Kidney tubule cell (primary cell): ENCODE results near the gene TTYH3.

Experiments used
- DNase-seq: peaks from one replicate; pipeline ENCODE4 v3.0.0-alpha.2; 2018; ENCODE audit warnings: low spot score

The TTYH3 gene

DNA sequence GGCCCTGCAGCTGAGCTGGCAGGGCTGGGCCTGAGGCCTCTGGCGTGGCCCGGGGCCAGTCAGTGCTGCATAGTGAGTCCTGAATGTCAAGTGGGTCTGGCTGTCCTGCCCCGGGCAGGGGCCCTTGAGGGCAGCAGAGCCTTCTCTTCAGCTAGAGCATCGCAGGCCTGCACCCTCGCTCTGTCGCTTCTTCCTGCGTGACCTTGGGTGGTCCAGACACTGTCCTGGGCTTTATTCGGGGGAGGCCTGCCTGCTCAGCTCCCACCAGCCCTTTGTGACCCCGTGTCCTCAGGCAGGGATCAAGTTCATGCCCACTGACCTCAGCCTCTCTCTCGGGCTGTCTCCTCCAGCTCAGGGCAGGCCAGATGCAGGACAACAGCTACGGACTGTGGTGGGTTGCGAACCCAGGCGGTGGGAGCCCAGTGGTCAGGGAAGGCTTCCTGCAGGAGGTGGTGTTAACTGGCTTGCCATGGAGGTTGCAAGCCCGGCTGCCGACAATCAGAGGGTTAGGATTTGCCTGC is 3.4 kb downstream of the TTYH3 start:
- DNase-seq: no peak

DNA sequence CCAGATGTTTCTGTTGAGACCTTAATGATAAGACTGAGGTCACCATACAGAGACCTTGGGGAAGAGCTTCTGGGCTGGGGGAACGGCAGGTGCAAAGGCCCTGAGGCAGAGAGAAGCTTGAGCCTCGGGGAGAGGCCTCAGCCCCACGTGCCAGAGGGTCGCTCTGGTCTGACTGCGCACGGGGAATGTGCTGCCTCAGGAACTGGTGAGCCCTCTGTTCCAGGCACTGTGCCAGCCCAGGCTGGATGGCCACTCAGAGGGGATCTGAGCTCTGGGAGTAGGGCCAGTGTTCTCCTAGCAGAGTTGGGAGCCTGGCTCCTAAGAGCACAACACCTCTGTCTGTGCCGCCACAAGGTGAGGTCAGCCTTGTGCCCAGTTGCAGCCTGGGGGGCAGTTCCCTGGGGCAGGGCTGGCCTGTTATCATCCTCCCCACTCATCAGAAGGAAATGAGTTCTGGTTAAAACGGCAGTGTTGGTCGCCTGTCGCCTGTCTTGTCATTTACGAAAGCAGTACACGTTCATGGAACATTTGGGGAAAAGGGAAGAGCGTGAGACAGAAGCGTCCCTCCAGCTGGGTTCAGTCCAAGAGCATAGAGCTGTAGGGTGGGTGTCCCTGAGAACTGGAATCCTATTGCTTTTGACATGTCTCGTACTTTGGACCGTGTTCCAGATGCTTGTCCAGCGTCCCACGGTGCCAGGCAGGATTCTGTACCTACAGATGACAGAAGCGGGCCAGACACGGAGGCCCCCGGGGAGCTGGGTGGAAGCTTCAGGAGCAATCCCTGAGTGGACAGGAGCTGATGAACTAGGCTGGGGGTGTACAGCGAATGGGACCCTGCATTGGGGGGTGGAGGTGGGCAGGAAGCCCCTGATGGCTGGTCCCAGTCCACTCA is 4.3 kb downstream of the TTYH3 start:
- peak; percentile 88 for DNase-seq

DNA sequence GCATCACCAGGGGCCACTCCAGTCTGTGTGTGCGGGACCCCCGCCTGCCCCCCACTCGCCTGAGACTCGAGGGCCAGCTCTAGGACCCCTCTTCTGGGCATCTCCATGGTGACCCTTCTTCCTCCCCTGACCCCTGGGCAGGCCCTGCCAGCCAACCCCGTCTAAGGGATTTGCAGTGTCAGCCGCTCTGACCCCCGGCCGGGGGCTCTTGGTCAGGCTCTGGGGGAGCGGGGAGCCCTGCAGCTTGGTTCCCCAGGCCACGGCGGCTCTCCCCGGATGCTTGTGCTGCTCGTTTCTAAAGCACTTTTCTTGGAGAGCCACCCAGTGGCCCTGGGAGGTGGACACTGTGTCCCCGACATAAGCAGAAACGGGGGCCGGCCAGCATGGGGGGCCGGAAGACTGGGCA is 5.3 kb downstream of the TTYH3 start:
- DNase-seq: no peak

DNA sequence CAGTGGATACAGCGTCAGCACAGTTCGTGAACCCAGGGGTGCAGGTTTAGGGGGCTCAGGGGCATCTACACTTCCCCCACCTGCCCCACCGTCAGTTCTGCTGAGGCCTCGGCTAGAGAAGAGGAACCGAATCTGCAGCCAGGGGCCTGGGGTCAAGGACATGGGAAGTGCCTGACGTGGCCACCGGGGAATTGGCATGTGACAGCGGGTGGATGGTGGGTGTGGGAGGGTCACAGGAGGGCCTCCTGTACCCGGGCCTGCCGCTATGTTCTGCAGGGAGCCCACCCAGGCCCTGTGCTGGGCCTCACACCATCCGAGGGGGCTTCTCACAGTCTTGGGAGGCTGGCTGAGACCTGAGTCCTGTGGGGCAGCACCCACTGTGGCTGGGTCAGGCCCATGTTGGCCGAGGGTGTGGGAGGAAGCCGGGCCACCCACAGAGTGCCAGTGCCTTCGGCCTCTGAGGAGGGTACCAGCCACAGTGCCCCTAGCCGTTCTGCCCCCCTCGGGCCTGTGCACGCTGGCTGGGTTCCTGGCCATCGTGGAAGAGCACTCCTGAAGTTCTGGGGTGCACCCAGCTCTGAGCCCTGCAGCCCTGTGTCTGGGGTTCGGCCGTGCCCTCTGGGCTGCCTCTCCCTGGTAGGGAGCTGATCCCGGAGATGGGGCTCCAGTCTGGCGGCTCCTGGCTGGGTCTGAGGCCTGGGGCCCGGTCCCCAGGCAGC is 5.9 kb downstream of the TTYH3 start:
- DNase-seq: no peak

DNA sequence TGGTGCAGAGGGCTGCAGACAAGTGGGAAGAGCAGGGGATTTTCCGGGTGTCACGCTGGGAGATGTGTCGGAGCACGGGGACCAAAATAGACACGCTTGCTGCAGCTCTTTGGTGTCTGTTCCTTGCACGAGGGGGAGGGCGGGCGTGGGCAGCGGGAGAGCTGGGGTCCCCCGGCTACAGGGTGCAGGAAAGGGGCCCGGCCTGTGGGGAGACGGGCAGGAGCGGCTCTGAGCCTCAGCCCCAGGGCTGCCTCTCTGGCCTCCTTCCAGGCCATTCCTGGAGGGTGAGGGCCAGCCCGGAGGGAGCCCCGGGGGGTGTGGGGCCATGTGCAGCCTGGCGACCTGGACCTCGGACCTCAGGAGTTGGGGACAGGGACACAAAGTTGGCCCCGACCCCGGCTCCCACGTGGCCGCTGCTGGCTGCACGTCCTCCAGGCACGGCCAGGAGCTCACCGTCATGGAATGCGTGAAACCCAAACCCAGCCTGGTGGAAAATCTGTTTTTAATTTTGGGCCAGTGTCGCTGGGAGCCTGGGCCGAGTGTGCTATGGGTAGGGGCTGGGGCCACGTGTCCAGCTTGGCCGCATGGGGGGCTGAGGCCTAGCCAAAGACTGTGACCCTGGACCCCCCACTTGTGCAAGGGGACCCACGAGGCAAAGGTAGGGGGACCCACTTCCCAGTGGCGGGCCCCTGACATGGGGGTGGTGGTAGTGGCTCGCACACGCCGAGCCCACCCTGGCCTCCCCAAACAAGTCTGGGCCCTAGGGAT is 6.6 kb downstream of the TTYH3 start:
- DNase-seq: peak; percentile 56

DNA sequence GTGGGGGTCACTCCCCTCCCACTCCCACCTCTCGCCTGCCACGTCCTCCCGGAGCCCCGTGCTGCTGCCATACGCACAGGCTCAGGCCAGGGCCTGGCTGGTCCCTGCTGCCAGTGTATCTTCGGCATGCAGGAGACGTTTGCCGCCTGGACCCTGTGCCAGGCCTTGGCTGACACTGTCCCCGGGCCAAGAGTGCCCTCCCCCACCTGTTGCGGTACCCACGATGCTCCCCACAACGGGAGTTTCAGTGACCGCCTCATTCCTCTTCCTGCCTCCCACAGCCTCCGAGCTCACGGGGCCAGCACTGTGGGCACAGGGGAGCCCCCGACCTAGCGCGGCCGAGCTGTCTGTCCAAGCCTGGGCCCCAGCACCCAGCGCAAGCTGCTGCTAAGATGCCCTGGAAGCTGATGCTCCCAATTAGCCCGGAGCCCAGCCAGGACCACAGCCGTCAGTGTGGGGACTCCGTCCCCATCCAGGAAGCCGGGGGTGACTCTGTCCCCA is 7.4 kb downstream of the TTYH3 start:
- DNase-seq: no peak

DNA sequence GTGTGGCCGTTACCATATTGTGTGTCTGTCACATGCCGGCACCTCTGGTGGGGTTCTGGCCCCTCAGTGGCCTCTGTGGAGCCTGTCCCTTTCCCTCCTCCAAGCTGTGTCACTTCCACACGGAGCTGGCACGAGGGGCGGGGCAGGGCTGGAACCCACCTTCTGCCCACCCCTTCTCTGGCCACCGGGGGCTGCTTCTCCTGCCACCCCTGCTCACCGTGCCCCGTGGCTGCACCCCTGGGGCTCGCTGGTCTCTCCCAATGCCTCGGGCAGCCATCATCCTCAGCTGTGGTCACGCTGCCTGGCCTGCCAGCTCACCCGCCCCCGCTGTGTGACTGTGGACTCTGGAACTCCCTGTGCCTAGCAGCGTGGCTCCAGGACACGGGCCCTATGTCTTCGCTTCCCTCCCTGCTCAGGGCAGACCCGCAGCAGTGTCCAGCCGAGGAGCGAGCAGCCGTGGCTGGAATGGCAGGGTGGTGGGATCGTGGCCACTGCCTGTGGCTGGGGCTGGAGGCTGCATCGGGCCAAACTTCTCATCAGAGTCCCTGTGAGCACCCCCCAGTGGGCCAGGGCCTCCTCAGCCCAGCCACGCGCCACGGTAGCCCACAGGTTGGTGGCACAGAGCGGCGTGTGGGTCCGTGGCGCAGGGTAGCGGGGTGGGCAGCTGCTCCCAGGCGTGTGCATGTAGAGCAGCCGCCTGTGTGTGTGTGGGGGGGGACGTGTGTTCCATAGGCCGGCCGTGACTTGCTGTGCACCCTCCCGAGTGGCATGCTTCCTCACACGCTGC is 8.1 kb downstream of the TTYH3 start:
- no peak for DNase-seq

DNA sequence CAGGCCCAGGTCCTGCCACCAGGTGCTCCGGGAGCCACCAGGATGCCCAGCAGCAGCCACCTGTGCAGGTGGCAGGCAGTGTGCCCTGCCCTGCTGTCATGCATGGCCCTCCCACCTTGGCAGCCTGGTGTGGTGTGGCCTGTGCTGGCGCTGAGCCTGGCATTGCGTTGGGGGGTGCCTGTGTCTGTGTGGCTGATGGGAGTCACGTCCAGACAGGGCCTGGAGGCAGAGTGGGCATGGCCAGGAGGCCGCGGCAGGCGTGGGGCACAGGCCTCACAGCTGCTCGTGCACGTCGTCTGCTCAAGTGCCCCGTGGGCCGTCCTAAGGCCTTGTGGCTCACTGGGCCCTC is 8.7 kb downstream of the TTYH3 start:
- DNase-seq: peak; percentile 62

DNA sequence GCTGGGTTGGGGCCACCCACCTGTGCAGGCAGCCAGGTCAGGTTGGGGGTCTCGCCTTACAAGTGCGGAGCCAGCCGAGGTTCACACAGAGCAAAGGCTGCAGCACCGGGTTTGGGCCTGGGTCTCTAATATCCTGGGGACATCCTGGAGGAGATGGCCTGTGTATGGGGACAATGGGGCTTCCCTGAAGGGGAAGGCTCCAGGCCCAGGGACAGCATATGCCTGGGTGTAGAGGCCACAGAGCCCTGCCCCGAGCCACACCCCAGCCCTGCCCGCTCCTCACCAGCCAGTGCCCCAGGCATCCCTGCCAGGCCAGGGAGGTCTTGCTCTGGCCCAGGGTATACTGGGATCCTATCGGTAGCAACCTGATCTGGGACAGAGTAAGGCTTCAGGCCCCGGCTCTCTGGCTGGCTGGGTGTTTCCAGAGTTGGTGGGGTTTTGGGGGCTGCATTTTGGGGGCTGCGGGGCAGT is 9.1 kb downstream of the TTYH3 start:
- peak; percentile 38 for DNase-seq

DNA sequence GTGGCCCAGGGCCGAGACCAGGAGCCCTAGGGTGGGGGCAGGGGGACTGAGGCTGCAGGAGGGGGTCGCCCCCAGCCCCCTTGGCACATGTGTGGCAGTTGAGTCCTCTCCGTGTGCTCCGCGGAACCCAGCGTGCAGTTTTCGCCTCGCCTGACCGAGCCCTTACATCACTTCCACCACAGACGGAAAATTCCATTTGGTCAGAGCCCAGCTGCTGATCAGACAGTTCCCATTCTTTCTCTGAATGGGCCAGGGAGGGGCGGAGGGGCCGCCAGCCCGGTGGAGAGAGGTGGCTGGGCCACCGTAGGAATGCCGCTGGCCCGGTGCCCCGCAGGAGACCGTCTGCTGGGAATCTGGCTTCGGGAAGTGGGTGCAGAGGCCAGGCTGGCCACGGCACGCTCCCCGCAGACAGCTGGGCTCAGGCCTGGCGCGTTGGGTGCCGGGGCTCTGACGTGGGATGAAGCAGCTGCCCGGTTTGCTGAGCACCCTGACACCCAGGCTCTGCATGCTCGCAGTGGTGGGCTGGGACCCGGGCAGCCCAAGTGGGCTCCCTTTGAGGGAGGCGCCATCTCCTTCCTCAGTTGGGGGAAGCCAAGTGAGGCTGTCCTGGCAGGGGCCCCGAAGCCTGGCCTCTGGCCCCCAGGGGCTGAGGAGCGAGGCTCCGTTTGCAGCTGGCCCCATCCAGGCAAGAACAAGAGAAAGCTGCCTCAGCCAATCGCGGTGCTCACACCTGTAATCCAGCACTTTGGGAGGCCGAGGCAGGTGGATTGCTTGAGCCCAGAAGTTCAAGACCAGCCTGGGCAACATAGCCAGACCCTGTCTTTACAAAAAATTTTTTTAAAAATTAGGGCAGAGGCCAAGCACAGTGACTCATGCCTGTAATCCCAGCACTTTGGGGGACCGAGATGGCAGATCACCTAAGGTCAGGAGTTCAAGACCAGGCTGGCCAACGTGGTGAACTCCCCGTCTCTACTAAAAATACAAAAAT is 9.9 kb downstream of the TTYH3 start:
- DNase-seq: peak; percentile 97

DNA sequence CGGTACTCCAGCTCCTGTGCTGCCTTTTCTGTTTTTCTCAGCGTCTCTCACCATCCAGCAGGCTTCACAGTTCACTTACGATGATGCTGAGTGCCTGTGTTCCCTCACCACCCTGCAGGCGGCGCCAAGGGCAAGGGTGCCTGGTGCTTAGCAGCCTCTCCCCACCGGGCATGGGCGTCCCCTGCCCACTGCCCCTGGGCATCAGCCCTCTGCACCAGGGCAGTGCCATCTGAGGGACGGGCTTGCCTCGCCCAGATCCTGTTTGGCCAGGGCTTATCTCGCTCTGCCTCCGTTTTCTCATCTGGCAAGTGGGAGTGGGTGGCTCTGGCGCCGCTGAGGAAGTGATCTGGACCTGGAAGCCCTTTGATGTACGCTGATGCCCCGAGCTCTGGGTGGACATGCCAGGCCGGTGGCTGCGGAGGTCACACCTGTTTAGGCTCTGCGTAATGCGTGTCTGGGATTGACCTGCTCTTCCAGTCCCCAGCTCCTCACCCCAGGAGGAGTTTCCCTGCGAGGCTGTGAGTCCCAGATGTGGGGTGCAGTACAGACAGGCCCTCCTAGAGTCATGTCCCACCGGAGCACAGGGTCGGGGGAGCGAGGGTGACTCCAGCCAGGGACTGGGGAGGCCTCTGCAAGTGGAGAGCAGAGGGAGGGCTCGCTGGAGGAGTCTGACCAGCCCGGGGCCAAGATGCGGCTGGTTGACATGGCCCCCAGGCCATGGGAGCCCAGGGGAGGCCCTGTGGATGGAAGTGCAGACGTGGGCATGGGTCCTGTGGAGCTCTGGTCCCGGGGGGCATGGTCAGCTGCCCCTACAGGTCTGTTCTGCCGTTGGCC is 11.8 kb downstream of the TTYH3 start:
- DNase-seq: no peak

DNA sequence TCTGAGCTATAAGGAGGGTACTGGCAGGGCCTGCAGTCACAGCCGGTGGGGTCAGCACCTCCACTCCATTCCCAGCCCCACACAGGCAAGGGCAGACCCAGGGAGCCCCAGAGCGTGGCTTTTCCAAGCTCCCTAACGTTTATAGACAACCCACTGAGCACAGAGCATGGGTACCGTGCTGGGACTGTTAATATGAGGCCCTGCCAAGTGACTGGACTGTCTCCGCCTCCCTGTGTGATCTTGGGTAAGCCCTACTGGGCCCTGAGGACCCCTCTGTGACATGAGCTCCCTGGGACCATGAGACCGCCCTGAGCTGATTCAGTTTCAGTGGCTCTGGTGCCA is 12.4 kb downstream of the TTYH3 start:
- DNase-seq: no peak

DNA sequence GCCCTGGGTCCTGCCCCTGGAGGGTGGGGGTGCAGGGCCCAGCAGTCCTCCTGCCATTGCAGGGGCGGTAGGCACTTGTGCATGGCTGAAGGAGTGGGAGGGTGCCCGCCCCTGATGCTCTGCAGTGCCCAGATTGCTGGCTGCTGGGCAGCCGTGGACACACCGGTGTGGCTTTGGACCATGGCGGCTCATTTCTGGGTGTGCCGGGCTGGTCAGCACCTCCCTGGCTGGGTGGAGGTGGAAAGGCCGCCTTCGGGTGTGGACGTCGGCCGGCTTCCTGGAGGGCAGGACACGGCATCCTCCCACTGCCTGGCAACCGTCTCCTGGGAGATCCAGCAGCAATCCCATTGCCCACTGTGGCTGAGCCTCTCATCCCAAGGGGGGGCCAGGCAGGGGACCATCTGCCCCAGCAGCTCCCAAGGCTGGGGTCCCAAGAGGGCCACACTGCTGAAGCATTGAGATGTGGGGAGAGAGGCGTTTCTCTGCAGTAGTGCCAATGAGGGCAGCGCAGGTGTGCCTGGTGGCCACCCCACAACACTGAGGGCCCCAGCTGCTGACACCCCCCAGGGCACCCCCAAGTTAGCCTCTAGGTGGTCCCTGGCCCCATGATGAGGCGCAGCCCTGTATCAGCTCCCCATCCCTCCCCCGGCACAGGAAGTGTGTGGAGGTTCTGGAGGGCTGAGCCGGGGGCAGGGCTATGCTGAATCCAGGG is 12.9 kb downstream of the TTYH3 start:
- no peak for DNase-seq

DNA sequence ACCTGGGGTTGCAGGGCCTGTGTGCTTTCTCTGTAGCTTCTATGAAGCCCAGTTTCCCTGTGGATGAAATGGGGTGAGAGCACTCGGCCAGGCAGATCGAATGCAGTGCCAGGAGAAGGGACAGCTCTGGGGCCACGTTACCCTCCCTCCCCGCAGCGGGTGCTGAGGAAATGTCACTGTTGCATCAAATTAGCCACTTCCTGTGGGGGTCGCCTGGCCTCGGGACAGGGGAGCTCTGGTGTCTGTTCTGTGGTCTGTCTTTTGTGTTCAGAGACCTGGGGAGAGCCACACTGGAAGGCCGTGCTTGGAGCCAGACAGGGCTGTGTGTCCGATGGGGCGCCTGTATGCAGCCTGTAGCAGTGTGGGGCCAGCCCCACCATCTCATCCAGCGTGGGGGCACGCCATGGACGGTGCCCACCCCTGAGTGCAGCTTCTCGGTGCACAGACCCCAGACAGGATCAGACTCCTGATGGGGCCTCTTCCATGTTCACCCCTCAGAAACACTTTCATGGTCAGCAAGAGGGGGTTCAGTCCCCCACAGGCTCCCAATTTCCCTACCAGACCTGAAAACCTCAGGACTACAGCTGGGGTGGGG is 13.6 kb downstream of the TTYH3 start:
- DNase-seq: no peak

DNA sequence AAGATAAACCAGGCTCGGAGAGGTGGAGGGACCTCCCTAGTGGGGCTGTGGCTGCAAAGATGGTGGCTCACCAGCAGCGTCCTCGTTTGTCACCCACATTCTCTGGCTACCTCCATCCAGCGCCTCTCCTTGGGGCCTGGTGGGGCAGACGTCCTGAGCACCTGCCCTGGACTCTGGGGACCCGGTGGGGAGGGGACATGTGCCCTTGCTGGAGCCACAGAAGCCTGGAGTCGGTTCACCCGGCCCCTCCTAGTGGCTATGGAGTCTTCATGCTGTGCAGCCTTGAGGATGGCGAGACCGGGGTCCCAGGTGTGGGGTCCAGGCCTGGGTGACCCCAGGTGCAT is 14.5 kb downstream of the TTYH3 start:
- DNase-seq: no peak

DNA sequence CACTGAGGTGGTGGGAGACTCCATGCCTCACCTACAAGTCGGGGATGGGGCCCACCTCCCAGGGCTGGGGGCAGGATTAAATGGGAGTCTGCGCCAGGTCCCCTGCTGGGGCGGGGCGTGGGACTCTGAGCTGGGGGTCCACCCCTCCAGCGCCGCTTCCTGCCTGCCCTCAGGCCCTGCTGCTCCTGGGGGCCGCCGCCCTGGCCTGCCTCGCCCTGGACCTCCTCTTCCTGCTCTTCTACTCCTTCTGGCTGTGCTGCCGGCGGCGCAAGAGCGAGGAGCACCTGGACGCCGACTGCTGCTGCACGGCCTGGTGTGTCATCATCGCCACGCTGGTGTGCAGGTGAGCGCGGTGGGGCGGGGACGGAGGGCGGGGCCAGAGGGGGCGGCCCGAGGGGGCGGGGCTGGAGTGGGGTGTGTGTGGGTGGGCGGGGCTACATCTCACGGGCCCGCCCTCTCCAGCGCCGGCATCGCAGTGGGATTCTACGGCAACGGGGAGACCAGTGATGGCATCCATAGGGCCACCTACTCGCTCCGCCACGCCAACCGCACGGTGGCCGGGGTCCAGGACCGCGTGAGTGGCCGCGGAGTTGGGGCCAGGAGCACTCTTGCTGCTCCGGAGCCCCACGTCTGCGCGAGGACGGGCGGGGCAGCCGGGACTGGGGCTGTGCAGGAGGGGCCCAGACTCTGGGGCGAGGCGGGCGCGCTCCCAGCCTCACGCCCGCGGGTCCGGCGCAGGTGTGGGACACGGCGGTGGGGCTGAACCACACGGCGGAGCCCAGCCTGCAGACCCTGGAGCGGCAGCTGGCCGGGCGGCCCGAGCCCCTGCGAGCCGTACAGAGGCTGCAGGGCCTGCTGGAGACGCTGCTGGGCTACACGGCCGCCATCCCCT is 15.1 kb downstream of the TTYH3 start:
- no peak for DNase-seq

DNA sequence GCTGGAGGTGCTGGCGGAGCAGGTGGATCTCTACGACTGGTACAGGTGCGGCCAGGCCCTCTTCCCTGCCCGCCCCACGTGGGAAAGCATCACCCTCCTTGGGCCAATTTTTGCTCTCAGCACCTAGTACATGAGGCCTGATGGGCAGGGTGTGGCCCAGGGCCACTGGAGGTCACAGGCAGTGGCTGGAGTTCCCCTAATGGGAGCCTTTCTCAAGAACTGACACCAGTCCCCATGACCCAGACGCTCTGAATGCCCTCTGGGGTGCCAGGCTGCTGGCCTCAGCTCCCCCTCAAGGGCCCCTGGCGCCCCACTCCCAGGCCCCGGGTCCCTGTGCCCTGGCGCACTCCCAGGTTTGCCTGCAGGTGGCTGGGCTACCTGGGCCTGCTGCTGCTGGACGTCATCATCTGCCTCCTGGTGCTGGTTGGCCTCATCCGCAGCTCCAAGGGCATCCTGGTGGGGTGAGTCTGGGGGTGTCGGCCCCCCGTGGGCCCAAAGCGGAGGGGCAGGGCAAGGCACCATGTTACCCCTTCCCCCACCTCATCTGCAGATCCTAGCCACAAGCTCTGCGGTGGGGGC is 15.9 kb downstream of the TTYH3 start:
- no peak for DNase-seq
